Astrocyte (in vitro differentiated cells and primary cell): ENCODE results near the gene ITGA8. TPM values are rescaled to one million over a fixed set of nuclear protein-coding genes. Genes with fewer than 3 reads are reported as not detected.

Experiments
- DNase-seq: peaks from one replicate; pipeline ENCODE4 v3.0.0-alpha.2; 2010; ENCODE audit warnings: low read depth
- FAIRE-seq: peaks from 2 replicates; lab custom pipeline; 2011; peaks lifted over from hg19 to GRCh38; lab: Jason Lieb, UNC
- H2AFZ ChIP-seq: 2 replicates; pipeline ENCODE4 v1.6.0; 2012; ENCODE audit warnings: low read depth, low read length, inconsistent platforms
- H3K27ac ChIP-seq: 2 replicates; pipeline ENCODE4 v1.5.1; 2011; ENCODE audit warnings: low read depth, low read length, inconsistent platforms
- H3K27me3 ChIP-seq: 2 replicates; pipeline ENCODE4 v1.6.0; 2011; ENCODE audit warnings: low read length, inconsistent platforms; ENCODE audit not compliant: insufficient read depth
- H3K36me3 ChIP-seq: 2 replicates; pipeline ENCODE4 v1.5.1; 2011; ENCODE audit warnings: low read length, inconsistent platforms; ENCODE audit not compliant: insufficient read depth
- H3K4me1 ChIP-seq: 2 replicates; pipeline ENCODE4 v1.5.1; 2011; ENCODE audit warnings: low read length, inconsistent platforms; ENCODE audit not compliant: insufficient read depth
- H3K4me2 ChIP-seq: 2 replicates; pipeline ENCODE4 v1.6.0; 2012; ENCODE audit warnings: low read length, inconsistent platforms
- H3K4me3 ChIP-seq: 2 replicates; pipeline ENCODE4 v1.5.1; 2011; ENCODE audit warnings: low read depth, mild to moderate bottlenecking, low read length, inconsistent platforms; ENCODE audit not compliant: insufficient read depth
- H3K79me2 ChIP-seq: 2 replicates; pipeline ENCODE4 v1.6.0; 2012; ENCODE audit warnings: mild to moderate bottlenecking, low read length, inconsistent platforms; ENCODE audit not compliant: insufficient read depth
- H3K9ac ChIP-seq: 2 replicates; pipeline ENCODE4 v1.6.0; 2012; ENCODE audit warnings: mild to moderate bottlenecking, low read length, inconsistent platforms
- H3K9me3 ChIP-seq: 2 replicates; pipeline ENCODE4 v1.5.1; 2012; ENCODE audit warnings: low read depth, mild to moderate bottlenecking, low read length, inconsistent platforms; ENCODE audit not compliant: insufficient read depth
- H4K20me1 ChIP-seq: 2 replicates; pipeline ENCODE4 v1.6.0; 2012; ENCODE audit warnings: low read length, inconsistent platforms; ENCODE audit not compliant: insufficient read depth
- H3K27ac Mint-ChIP-seq: one replicate; pipeline ENCODE4 v1.8.0; 2021; ENCODE audit warnings: mild to moderate bottlenecking, mixed read lengths; ENCODE audit not compliant: unreplicated experiment
- H3K27me3 Mint-ChIP-seq: one replicate; pipeline ENCODE4 v1.8.0; 2021; ENCODE audit warnings: low read depth, mixed read lengths; ENCODE audit not compliant: unreplicated experiment
- H3K36me3 Mint-ChIP-seq: one replicate; pipeline ENCODE4 v1.8.0; 2021; ENCODE audit warnings: low read depth, mixed read lengths; ENCODE audit not compliant: unreplicated experiment
- H3K4me1 Mint-ChIP-seq: one replicate; pipeline ENCODE4 v1.8.0; 2021; ENCODE audit warnings: low read depth, mixed read lengths; ENCODE audit not compliant: unreplicated experiment
- H3K4me3 Mint-ChIP-seq: one replicate; pipeline ENCODE4 v1.8.0; 2021; ENCODE audit warnings: mild to moderate bottlenecking, moderate library complexity, mixed read lengths; ENCODE audit not compliant: unreplicated experiment
- H3K9me3 Mint-ChIP-seq: one replicate; pipeline ENCODE4 v1.8.0; 2021; ENCODE audit warnings: mild to moderate bottlenecking, mixed read lengths; ENCODE audit not compliant: unreplicated experiment
- CTCF ChIP-seq: IDR thresholded peaks from 2 replicates; pipeline ENCODE4 v1.5.1; 2011; ENCODE audit warnings: low read depth, mild to moderate bottlenecking, inconsistent platforms, low read length, moderate library complexity; ENCODE audit not compliant: insufficient read depth
- EZH2 ChIP-seq: IDR thresholded peaks from 2 replicates; pipeline ENCODE4 v1.6.1; 2012; ENCODE audit warnings: mild to moderate bottlenecking, low read length, inconsistent platforms; ENCODE audit not compliant: insufficient read depth
- total RNA-seq: library from RNA; stranded (reverse); gene quantifications from 2 replicates; pipeline ENCODE4 v1.2.1, GENCODE V29; 2021

ITGA8 gene
- total RNA-seq, 1 donor from 2014 or later: not detected

GRCh38 chr10:15601819-15602218 lies 117.9 kb downstream of the ITGA8 start:
- no peaks in the 10 kb centered on the region for H3K27me3 ChIP-seq
- no peaks in the 10 kb centered on the region for H3K4me1 Mint-ChIP-seq
- H3K36me3 ChIP-seq: no peaks in the 10 kb centered on the region
- no peak overlapping the region for H3K27ac ChIP-seq
- no peak overlapping the region for H3K4me3 ChIP-seq
- no peaks in the 10 kb centered on the region for H4K20me1 ChIP-seq
- TF ChIP-seq EZH2: no peak
- no peak for TF ChIP-seq CTCF
- H3K27me3 Mint-ChIP-seq: no peaks in the 10 kb centered on the region
- no peak overlapping the region for H3K4me3 Mint-ChIP-seq
- FAIRE-seq: no peak
- no peaks in the 10 kb centered on the region for H3K9me3 ChIP-seq
- no peak overlapping the region for H3K9ac ChIP-seq
- H2AFZ ChIP-seq: no peak overlapping the region
- H3K9me3 Mint-ChIP-seq: no peaks in the 10 kb centered on the region
- H3K79me2 ChIP-seq: no peaks in the 10 kb centered on the region
- no peak overlapping the region for H3K27ac Mint-ChIP-seq
- H3K4me2 ChIP-seq: no peak overlapping the region
- no peaks in the 10 kb centered on the region for H3K36me3 Mint-ChIP-seq
- no peak for DNase-seq
- H3K4me1 ChIP-seq: no peaks in the 10 kb centered on the region

GRCh38 chr10:15595260-15595659 lies 124.5 kb downstream of the ITGA8 start:
- Histone ChIP-seq H3K9me3 (no peaks in the 10 kb centered on the region), H3K4me2 (no peak overlapping the region), H3K27ac (no peak overlapping the region), H3K36me3 (no peaks in the 10 kb centered on the region), H3K4me1 (no peaks in the 10 kb centered on the region), H2AFZ (no peak overlapping the region), H3K27me3 (no peaks in the 10 kb centered on the region), H3K79me2 (no peaks in the 10 kb centered on the region), H3K9ac (no peak overlapping the region), H3K4me3 (no peak overlapping the region), H4K20me1 (no peaks in the 10 kb centered on the region)
- H3K4me3 Mint-ChIP-seq: no peak overlapping the region
- H3K9me3 Mint-ChIP-seq: no peaks in the 10 kb centered on the region
- no peak overlapping the region for H3K27ac Mint-ChIP-seq
- no peak for DNase-seq
- TF ChIP-seq EZH2: no peak
- no peak for TF ChIP-seq CTCF
- H3K27me3 Mint-ChIP-seq: no peaks in the 10 kb centered on the region
- no peaks in the 10 kb centered on the region for H3K4me1 Mint-ChIP-seq
- FAIRE-seq: no peak
- no peaks in the 10 kb centered on the region for H3K36me3 Mint-ChIP-seq

- Histone ChIP-seq H3K27ac (no peak overlapping the region), H4K20me1 (no peaks in the 10 kb centered on the region), H3K9me3 (no peaks in the 10 kb centered on the region), H3K36me3 (no peaks in the 10 kb centered on the region), H2AFZ (no peak overlapping the region), H3K4me2 (no peak overlapping the region), H3K27me3 (no peaks in the 10 kb centered on the region), H3K9ac (no peak overlapping the region), H3K79me2 (no peaks in the 10 kb centered on the region), H3K4me1 (no peaks in the 10 kb centered on the region), H3K4me3 (no peak overlapping the region)
- Mint-ChIP-seq H3K27ac (no peak overlapping the region), H3K27me3 (no peaks in the 10 kb centered on the region), H3K36me3 (no peaks in the 10 kb centered on the region), H3K4me3 (no peak overlapping the region), H3K4me1 (no peaks in the 10 kb centered on the region), H3K9me3 (no peaks in the 10 kb centered on the region)
- FAIRE-seq (no peak), DNase-seq (no peak)
- TF ChIP-seq EZH2 (no peak), CTCF (no peak)
Observed at GRCh38 chr10:15591937-15592336, 127.8 kb downstream of the ITGA8 start.
